SK-N-SH treated with all-trans-retinoic acid at 6 μM for 48 hours (cell line): ENCODE results near the gene CDIP1.

Experiments
- CREB5 ChIP-seq: fragments of 250-450 bp; sonication (Bioruptor Pico); IDR thresholded peaks from 2 replicates; pipeline ENCODE4 v1.5.1; 2020; ENCODE audit warnings: low read depth, mild to moderate bottlenecking, moderate library complexity
- CSDC2 ChIP-seq: fragments of 250-450 bp; sonication (Bioruptor Pico); IDR thresholded peaks from 2 replicates; pipeline ENCODE4 v1.5.0; 2020; ENCODE audit warnings: mild to moderate bottlenecking, moderate library complexity
- CSRNP3 ChIP-seq: fragments of 250-450 bp; sonication (Bioruptor Pico); IDR thresholded peaks from 2 replicates; pipeline ENCODE4 v1.5.1; 2021; ENCODE audit warnings: mild to moderate bottlenecking, moderate library complexity
- ESRRG ChIP-seq: fragments of 250-450 bp; sonication (Bioruptor Pico); IDR thresholded peaks from 2 replicates; pipeline ENCODE4 v1.6.1; 2021; ENCODE audit warnings: mild to moderate bottlenecking
- PATZ1 ChIP-seq: fragments of 250-450 bp; sonication (Bioruptor Pico); IDR thresholded peaks from 2 replicates; pipeline ENCODE4 v1.8.0; 2020; ENCODE audit warnings: mild to moderate bottlenecking, moderate library complexity, borderline replicate concordance
- TOX ChIP-seq: fragments of 250-450 bp; sonication (Bioruptor Pico); IDR thresholded peaks from 2 replicates; pipeline ENCODE4 v1.8.0; 2021; ENCODE audit warnings: mild to moderate bottlenecking, moderate library complexity, borderline replicate concordance
- ZNF8 ChIP-seq: fragments of 450-650 bp; formaldehyde crosslinking; IDR thresholded peaks from 2 replicates; pipeline ENCODE4 v1.5.0; 2020; ENCODE audit warnings: mild to moderate bottlenecking, moderate library complexity

- no peak for TF ChIP-seq PATZ1
- TF ChIP-seq CREB5: no peak
- TF ChIP-seq ZNF8: no peak
- no peak for TF ChIP-seq CSRNP3 (CRISPR knock-in tag)
- TF ChIP-seq TOX (CRISPR knock-in tag): no peak
- no peak for TF ChIP-seq ESRRG
- TF ChIP-seq CSDC2 (CRISPR knock-in tag): no peak
Observed at GRCh38 chr16:4481963-4482362, 56.6 kb downstream of the CDIP1 start.
